ENCODE measurements around the gene TP63.

The TP63 gene

GRCh38 chr3:189936201-189936945 lies 305.2 kb downstream of the TP63 start:
- no peak for DNase-seq (ENCODE audit: low spot score)

- no peak for DNase-seq (ENCODE audit: low spot score)
Observed at GRCh38 chr3:189937302-189938127, 306.3 kb downstream of the TP63 start.

GRCh38 chr3:189941125-189941524 lies 309.9 kb downstream of the TP63 start:
- DNase-seq (ENCODE audit: low spot score): no peak

- DNase-seq (ENCODE audit: low spot score): no peak
Observed at GRCh38 chr3:189941679-189942078, 310.5 kb downstream of the TP63 start.

GRCh38 chr3:189942948-189943347 lies 311.8 kb downstream of the TP63 start:
- DNase-seq (ENCODE audit: low spot score): no peak

GRCh38 chr3:189944285-189945145 lies 313.3 kb downstream of the TP63 start:
- no peak for DNase-seq (ENCODE audit: low spot score)

GRCh38 chr3:189945935-189946709 lies 314.9 kb downstream of the TP63 start:
- DNase-seq (ENCODE audit: low spot score): no peak

Measured in hematopoietic multipotent progenitor cell treated with erythropoietin and hydrocortisone succinate and interleukin-3 and kit ligand, for 17 days (in vitro differentiated cells).